ENCODE results near the gene PKNOX1.
A peak's percentile ranks its signal among the peaks of the same experiment; 100 is the strongest.

Gene PKNOX1

DNA sequence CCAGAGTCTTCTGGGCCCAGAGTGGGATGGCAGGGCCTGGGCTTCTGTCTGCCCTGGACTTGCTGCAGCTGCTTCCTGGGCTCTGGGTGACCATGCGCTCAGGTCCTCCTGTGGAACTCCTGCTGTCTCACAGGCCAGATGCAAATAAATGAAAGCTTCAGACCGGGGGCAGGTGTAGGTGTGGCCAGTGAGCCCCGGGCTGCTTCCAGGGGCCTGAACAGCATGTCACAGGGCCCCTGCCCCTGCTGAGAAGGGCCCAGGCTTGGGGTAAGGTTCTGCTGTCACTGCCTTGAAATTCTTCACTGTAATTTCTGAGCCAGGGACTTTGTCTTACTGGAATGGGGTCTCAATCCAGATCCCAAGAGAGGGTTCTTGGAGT is 2.5 kb upstream of the PKNOX1 start:
- Histone ChIP-seq H3K4me3 (ENCODE audit: extremely low read depth, insufficient read depth, low read length, poor library complexity, severe bottlenecking) (no peak overlapping the region), H3K27ac (ENCODE audit: low read depth, low read length, severe bottlenecking) (no peak overlapping the region), H3K36me3 (ENCODE audit: control insufficient read depth, insufficient read depth, low read length) (peaks cover 8% of the 10 kb centered on the region), H3K4me1 (ENCODE audit: control insufficient read depth, insufficient read depth, low read length, poor library complexity, severe bottlenecking) (peaks cover 6% of the 10 kb centered on the region), H3K9me3 (ENCODE audit: control insufficient read depth, low read length) (peaks cover 4% of the 10 kb centered on the region)
- 41 to 70% methylated on average over 3 of the region's 3 CpGs for WGBS, 2 experiments (ENCODE audit: insufficient coverage in 2 of 2)

DNA sequence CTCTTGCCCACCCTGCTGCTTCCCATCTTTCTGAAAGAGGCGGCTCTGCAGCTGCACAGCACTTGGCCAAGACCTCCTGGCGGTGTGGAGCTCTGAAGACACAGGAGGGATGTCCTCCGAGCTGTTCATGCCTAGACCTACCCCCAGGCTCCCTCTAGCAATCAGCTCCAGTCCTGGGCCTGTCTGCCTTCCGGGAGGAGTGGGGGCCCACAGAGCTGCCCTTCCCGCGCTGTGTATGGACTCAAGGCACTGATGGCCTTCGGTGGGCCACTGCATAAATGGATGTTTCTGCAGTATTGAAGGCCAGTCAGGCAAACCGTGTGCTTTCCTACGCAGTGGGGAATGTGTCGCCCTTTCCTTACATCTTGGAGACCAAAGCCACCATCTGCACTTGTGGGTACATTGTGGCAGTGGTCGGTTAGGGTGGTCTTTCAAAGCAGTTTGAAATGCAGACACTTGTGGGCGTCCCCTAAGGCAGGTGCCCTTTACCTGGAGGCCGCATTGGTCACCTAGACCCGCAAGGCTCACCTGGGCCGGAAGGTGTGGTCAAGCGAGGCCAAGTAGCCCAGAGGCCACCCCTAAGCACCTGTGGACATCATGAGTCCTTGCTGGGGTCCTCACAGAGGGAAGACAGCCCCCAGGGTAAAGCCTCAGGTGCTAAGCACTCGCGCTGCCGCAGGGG is 912 bp upstream of the PKNOX1 start:
- H3K4me3 ChIP-seq (ENCODE audit: extremely low read depth, insufficient read depth, low read length, poor library complexity, severe bottlenecking): peak overlapping the region; percentile 35
- peaks cover 6% of the 10 kb centered on the region for H3K4me1 ChIP-seq (ENCODE audit: control insufficient read depth, insufficient read depth, low read length, poor library complexity, severe bottlenecking)
- H3K9me3 ChIP-seq (ENCODE audit: control insufficient read depth, low read length): peaks cover 15% of the 10 kb centered on the region
- WGBS, 2 experiments (ENCODE audit: insufficient coverage in 2 of 2): 82 to 83% methylated on average over 19 of the region's 19 CpGs
- H3K27ac ChIP-seq (ENCODE audit: low read depth, low read length, severe bottlenecking): peak overlapping the region; percentile 45
- H3K36me3 ChIP-seq (ENCODE audit: control insufficient read depth, insufficient read depth, low read length): peaks cover 23% of the 10 kb centered on the region

DNA sequence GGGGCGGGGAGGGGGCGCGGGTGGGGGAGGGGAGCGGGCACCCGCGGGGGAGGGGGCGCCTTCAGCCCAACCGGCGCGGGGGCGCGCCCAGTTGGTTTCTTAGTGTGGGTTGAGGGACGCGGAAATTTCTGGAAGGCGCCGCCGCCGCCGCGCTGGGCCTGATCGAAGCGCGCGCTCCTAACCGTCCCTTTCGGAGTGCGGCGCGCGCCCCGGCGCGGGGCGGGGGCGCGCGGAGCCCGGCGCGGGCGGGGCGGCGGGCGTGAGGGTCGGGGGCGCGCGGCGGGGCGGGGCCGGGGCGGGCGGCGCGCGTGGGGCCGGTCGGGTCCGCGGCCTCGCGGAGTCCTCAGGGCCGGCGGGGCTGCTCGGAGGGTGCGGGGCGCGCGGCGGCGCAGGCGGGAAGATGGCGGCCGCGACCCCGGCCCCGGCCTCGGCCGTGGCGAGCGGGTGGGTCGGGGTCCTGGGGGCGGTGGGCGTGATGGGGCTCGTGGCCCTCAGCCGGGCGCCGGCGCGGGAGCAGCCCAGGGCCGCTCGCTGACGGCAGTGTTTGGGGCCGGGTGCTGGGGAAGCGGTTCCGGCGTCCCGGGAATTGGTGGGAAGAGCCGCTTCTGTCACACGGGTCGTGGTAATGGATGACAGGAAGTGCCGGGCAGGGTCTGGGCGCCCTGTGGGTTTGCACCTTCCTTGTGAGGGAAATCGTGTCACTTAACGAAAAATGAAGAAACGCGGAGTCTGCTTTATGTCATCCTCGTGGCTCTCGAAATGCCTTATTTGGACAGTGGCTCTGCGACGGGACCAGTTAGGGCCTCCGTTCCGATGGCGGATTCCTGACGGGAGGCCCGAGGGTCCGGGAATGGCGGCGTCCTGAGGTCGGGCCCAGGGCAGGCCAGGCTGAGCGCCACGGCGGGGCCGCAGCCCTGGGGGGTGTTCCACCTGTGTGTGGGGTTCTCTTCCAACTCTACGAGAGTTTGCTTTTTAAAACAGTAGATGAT is 764 bp downstream of the PKNOX1 start:
- Histone ChIP-seq H3K36me3 (ENCODE audit: control insufficient read depth, insufficient read depth, low read length) (peaks cover 34% of the 10 kb centered on the region), H3K27ac (ENCODE audit: low read depth, low read length, severe bottlenecking) (peak overlapping the region; percentile 93)
- 1% methylated on average over 52 to 72 of the region's 125 CpGs for WGBS, 2 experiments (ENCODE audit: insufficient coverage in 2 of 2)

DNA sequence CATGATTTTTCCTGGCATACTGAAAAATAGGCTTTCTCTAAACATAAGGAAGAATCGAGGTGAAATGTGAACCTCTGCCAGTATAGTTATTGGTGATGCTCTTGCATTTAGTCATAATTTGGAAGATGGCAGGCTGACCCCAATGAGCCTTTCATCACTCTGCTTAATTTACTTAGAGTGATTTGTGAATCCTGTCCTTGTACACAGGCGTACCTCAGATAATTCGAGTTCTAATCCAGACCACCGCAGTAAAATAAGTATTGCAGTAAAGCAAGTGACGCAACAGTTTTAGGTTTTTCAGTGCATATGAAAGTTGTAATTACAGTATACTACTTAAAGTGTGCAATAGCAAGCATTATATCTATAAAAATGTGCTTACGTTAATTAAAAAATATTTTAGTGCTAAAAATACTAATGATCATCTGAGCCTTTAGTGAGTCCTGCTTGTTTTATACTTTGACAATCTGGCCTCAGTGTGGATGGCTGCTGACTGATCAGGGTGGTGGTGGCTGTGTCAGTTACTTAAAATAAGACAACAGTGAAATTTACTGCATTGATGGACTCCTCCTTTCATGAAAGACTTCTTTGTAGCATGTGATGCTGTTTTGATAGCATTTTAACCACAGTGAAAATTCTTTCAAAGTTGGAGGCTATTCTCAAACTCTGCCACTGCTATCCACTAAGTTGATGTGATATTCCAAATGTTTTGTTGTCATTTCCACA is 1.7 kb downstream of the PKNOX1 start:
- Histone ChIP-seq H3K4me1 (ENCODE audit: control insufficient read depth, insufficient read depth, low read length, poor library complexity, severe bottlenecking) (no peaks in the 10 kb centered on the region), H3K36me3 (ENCODE audit: control insufficient read depth, insufficient read depth, low read length) (peaks cover 34% of the 10 kb centered on the region), H3K27ac (ENCODE audit: low read depth, low read length, severe bottlenecking) (peak overlapping the region; percentile 93), H3K9me3 (ENCODE audit: control insufficient read depth, low read length) (peaks cover 15% of the 10 kb centered on the region), H3K4me3 (ENCODE audit: extremely low read depth, insufficient read depth, low read length, poor library complexity, severe bottlenecking) (peak overlapping the region; percentile 72)
- WGBS, 2 experiments (ENCODE audit: insufficient coverage in 2 of 2): 93% methylated on average over 2 of the region's 6 CpGs

More for the DNA sequence above, 764 bp downstream of the PKNOX1 start:
- no peaks in the 10 kb centered on the region for H3K4me1 ChIP-seq (ENCODE audit: control insufficient read depth, insufficient read depth, low read length, poor library complexity, severe bottlenecking)
- peaks cover 15% of the 10 kb centered on the region for H3K9me3 ChIP-seq (ENCODE audit: control insufficient read depth, low read length)
- H3K4me3 ChIP-seq (ENCODE audit: extremely low read depth, insufficient read depth, low read length, poor library complexity, severe bottlenecking): peak overlapping the region; percentile 72

DNA sequence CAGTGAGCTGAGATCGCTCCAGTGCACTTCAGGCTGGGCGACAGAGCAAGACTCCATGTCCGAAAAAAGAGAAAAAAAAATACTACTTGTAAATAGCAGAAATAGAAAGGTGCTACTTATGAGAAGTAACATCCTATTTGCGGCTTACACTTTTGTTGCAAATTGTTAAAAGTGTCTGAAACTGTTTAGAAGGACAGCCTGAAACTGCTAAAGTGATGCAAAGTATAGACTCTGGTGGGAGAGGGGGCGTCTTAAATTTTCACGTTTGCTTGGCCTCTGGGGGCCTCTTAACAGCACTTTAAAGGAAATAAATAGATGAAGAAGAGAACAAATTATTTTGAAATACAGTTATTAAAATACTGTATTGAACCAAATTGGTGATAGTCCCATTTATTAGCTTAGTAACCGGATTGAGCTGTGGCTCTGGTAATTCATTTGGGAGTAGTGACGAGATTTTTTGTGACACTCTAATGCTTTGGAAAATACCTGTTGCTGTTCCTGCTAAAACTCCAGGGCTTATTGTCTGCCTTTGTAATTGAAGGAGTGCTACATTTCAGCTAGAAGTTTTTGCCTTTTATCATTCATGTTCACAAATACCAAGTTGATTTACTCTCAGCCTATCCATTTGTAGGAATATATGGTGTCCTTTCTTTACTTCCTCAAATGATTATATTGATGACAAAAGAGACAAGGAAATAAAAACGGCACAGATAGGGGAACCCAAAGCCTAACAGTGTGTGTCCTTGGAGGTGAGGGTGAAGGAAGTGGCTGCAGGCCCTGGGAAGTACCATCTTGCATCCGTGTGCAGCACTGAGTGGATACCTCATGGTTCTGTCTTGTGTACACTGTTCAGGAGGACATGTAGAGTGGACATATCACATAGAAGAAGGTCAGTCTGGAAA is 6.2 kb downstream of the PKNOX1 start:
- WGBS, 2 experiments (ENCODE audit: insufficient coverage in 2 of 2): 65 to 79% methylated on average over 4 to 6 of the region's 10 CpGs
- H3K4me1 ChIP-seq (ENCODE audit: control insufficient read depth, insufficient read depth, low read length, poor library complexity, severe bottlenecking): no peaks in the 10 kb centered on the region
- H3K4me3 ChIP-seq (ENCODE audit: extremely low read depth, insufficient read depth, low read length, poor library complexity, severe bottlenecking): no peak overlapping the region
- H3K9me3 ChIP-seq (ENCODE audit: control insufficient read depth, low read length): peaks cover 15% of the 10 kb centered on the region
- peaks cover 34% of the 10 kb centered on the region for H3K36me3 ChIP-seq (ENCODE audit: control insufficient read depth, insufficient read depth, low read length)
- H3K27ac ChIP-seq (ENCODE audit: low read depth, low read length, severe bottlenecking): no peak overlapping the region

DNA sequence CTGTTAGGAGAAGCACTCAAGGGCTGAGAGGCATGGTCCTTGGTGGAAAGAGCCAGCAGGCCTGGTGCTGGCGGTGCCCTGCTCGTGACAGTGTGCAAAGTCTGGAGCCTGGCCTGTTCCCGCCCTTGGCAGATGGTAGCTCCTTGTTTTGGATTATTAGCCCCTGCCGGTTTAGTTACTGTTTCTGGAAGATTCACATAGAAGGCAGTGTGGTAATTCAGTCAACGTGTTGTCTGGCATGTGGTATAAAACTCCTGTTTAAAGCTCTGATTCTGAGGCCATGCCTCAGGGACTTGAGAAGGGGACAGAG is 6.8 kb downstream of the PKNOX1 start:
- WGBS, 2 experiments (ENCODE audit: insufficient coverage in 2 of 2): 92 to 96% methylated on average over 4 of the region's 5 CpGs
- Histone ChIP-seq H3K27ac (ENCODE audit: low read depth, low read length, severe bottlenecking) (no peak overlapping the region), H3K4me3 (ENCODE audit: extremely low read depth, insufficient read depth, low read length, poor library complexity, severe bottlenecking) (no peak overlapping the region), H3K4me1 (ENCODE audit: control insufficient read depth, insufficient read depth, low read length, poor library complexity, severe bottlenecking) (no peaks in the 10 kb centered on the region), H3K36me3 (ENCODE audit: control insufficient read depth, insufficient read depth, low read length) (peaks cover 34% of the 10 kb centered on the region), H3K9me3 (ENCODE audit: control insufficient read depth, low read length) (peaks cover 15% of the 10 kb centered on the region)

DNA sequence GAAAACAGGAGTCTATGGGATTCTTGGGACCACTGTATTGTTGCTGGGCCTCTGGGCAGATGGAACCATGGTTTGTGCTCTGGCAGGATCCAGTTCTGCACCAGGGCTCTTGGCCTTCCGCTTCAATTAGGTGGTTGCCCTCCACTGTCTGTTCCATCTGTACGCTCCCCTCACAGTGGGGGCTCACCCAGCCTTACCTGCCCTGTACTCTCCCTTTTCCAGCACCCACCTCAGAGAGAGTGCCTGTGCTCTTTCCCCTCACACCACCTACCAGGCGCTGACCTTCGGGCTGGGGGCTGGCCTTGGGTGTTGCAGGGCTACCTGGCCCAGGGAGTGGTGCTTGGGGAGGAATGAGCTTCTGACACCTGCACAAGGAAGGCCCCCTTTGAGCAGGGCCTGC is 7.5 kb downstream of the PKNOX1 start:
- 93 to 100% methylated on average over 2 of the region's 4 CpGs for WGBS, 2 experiments (ENCODE audit: insufficient coverage in 2 of 2)
- peaks cover 10% of the 10 kb centered on the region for H3K9me3 ChIP-seq (ENCODE audit: control insufficient read depth, low read length)
- H3K4me3 ChIP-seq (ENCODE audit: extremely low read depth, insufficient read depth, low read length, poor library complexity, severe bottlenecking): no peak overlapping the region
- no peak overlapping the region for H3K27ac ChIP-seq (ENCODE audit: low read depth, low read length, severe bottlenecking)
- H3K36me3 ChIP-seq (ENCODE audit: control insufficient read depth, insufficient read depth, low read length): peaks cover 27% of the 10 kb centered on the region
- no peaks in the 10 kb centered on the region for H3K4me1 ChIP-seq (ENCODE audit: control insufficient read depth, insufficient read depth, low read length, poor library complexity, severe bottlenecking)

DNA sequence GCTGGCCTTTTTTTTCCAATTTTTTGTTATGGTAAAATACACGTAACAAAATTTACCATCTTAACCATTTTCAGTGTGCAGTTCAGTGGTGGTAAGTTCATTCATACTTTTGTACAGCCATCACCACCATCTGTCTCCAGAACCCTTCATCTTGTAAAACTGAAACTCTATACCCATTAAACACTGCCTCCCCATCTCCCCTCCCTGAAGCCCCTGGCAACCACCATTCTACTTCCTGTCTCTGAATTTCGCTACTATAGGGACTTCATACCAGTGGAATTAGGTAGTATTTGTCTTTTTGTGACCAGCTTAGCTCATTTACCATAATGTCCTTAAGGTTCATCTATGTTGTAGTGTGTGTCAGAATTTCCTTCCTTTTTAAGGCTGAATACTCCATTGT is 8.7 kb downstream of the PKNOX1 start:
- whole genome bisulfite sequencing, 2 experiments (ENCODE audit: insufficient coverage in 2 of 2): no CpG with 5 or more reads among the region's 2 CpGs
- Histone ChIP-seq H3K9me3 (ENCODE audit: control insufficient read depth, low read length) (no peaks in the 10 kb centered on the region), H3K27ac (ENCODE audit: low read depth, low read length, severe bottlenecking) (no peak overlapping the region), H3K4me1 (ENCODE audit: control insufficient read depth, insufficient read depth, low read length, poor library complexity, severe bottlenecking) (peaks cover under 1% of the 10 kb centered on the region), H3K36me3 (ENCODE audit: control insufficient read depth, insufficient read depth, low read length) (peaks cover 14% of the 10 kb centered on the region), H3K4me3 (ENCODE audit: extremely low read depth, insufficient read depth, low read length, poor library complexity, severe bottlenecking) (no peak overlapping the region)

DNA sequence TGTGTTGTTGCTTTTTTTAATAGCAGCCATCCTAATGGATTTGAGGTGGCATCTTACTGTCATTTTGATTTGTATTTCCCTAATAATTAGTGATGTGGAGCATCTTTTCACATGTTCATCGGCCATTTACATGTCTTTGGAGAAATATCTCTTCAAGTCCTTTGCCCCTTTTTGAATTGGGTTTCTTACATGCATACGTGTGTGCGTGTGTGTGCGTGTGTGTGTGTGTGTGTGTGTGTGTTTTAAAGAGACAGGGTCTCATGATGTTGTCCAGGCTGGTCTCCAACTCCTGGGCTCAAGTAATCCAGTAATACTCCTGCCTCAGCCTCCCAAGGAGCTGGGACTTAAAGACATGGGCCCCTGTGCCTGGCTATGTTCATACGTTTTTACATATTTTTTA is 9.5 kb downstream of the PKNOX1 start:
- Histone ChIP-seq H3K4me3 (ENCODE audit: extremely low read depth, insufficient read depth, low read length, poor library complexity, severe bottlenecking) (no peak overlapping the region), H3K9me3 (ENCODE audit: control insufficient read depth, low read length) (no peaks in the 10 kb centered on the region), H3K36me3 (ENCODE audit: control insufficient read depth, insufficient read depth, low read length) (peaks cover 7% of the 10 kb centered on the region), H3K27ac (ENCODE audit: low read depth, low read length, severe bottlenecking) (no peak overlapping the region), H3K4me1 (ENCODE audit: control insufficient read depth, insufficient read depth, low read length, poor library complexity, severe bottlenecking) (peaks cover 3% of the 10 kb centered on the region)
- 86 to 100% methylated on average over 1 of the region's 5 CpGs for whole genome bisulfite sequencing, 2 experiments (ENCODE audit: insufficient coverage in 2 of 2)

Measured in mesodermal cell (in vitro differentiated cells).